Ectodermal cell (in vitro differentiated cells): ENCODE data around the gene CD1B.
"Not testable (repeated sequence)": the region's sequence is repeated elsewhere in the genome, so short reads cannot be mapped to it uniquely, and the experiment has no call there.

Source experiments
- H3K27ac ChIP-seq: 2 replicates; pipeline ENCODE4 v1.7.0; 2013; ENCODE audit warnings: mild to moderate bottlenecking, low read depth, low read length; ENCODE audit not compliant: insufficient read depth, poor library complexity, severe bottlenecking
- H3K27me3 ChIP-seq: 2 replicates; pipeline ENCODE4 v1.7.0; 2013; ENCODE audit warnings: mild to moderate bottlenecking, low read length; ENCODE audit not compliant: insufficient read depth, control insufficient read depth, poor library complexity, severe bottlenecking
- H3K36me3 ChIP-seq: one replicate; pipeline ENCODE4 v1.7.0; 2013; ENCODE audit warnings: low read length; ENCODE audit not compliant: control insufficient read depth, insufficient read depth
- H3K4me1 ChIP-seq: one replicate; pipeline ENCODE4 v1.7.0; 2013; ENCODE audit warnings: low read length; ENCODE audit not compliant: control insufficient read depth, insufficient read depth
- H3K4me3 ChIP-seq: 2 replicates; pipeline ENCODE4 v1.7.0; 2013; ENCODE audit warnings: low read depth, low read length, control low read depth; ENCODE audit not compliant: insufficient read depth
- H3K9me3 ChIP-seq: 2 replicates; pipeline ENCODE4 v1.7.0; 2013; ENCODE audit warnings: mild to moderate bottlenecking, low read length, moderate library complexity; ENCODE audit not compliant: control insufficient read depth
- WGBS, 2 experiments: methylation state at CpG; one replicate each; pipeline ENCODE4 v1.1.7; 2013; ENCODE audit warnings: missing lambda C conversion rate in 2 of 2; 5-methylcytosine and 5-hydroxymethylcytosine counted together

The CD1B gene

DNA sequence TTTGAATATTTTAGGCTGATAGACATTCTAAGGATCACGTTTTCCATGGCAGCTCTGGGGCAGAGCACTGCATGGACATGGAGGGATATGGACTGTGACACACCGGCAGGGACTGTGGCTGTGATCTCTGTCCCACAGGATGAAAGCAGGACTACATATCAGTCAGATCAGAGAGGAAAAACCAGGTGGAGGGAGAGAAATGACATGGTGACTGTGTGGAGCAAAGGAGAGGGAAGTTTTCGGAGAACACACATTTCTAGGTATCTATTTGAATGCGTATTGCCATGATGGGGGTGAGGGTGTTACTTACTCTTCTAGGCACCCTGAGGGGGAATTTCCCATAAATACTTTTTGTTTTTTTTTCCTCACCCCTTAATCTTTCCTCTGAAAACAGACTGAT, 44.8 kb downstream of the CD1B start:
- Histone ChIP-seq H3K4me3 (no peak overlapping the region), H3K36me3 (no peaks in the 10 kb centered on the region), H3K27ac (no peak overlapping the region), H3K4me1 (no peaks in the 10 kb centered on the region), H3K27me3 (no peaks in the 10 kb centered on the region), H3K9me3 (no peaks in the 10 kb centered on the region)
- WGBS, 2 experiments = 87 to 92% methylated on average over 3 to 4 of the region's 4 CpGs

- Histone ChIP-seq H3K27me3 (no peaks in the 10 kb centered on the region), H3K36me3 (no peaks in the 10 kb centered on the region), H3K4me3 (no peak overlapping the region), H3K9me3 (no peaks in the 10 kb centered on the region), H3K27ac (no peak overlapping the region), H3K4me1 (no peaks in the 10 kb centered on the region)
- WGBS, 2 experiments = 87 to 88% methylated on average over 7 of the region's 7 CpGs
Observed at GRCh38 chr1:158285756-158286241, 45.5 kb downstream of the CD1B start.

DNA sequence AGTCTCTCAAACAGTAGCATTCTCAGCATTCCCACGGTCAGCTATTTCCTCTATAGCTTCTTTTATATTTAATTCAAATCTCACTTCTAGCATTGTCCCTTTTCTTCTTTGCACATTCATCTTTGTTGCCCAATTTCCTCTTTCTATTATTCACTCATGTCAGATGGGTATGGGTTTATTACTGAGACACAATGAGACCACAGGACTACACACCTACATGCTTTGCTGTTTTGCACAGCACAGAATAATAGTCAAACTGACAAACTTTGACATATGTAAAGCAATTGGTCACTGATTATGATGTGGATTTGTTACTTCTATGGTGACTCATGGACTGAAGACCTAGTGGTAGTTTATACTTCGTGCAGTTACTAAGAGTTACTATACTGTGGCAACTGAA, 47.4 kb downstream of the CD1B start:
- Histone ChIP-seq H3K27ac (no peak overlapping the region), H3K36me3 (no peaks in the 10 kb centered on the region), H3K9me3 (no peaks in the 10 kb centered on the region), H3K4me3 (no peak overlapping the region), H3K4me1 (no peaks in the 10 kb centered on the region), H3K27me3 (no peaks in the 10 kb centered on the region)
- WGBS, 2 experiments = 70 to 76% methylated on average over 2 of the region's 2 CpGs

DNA sequence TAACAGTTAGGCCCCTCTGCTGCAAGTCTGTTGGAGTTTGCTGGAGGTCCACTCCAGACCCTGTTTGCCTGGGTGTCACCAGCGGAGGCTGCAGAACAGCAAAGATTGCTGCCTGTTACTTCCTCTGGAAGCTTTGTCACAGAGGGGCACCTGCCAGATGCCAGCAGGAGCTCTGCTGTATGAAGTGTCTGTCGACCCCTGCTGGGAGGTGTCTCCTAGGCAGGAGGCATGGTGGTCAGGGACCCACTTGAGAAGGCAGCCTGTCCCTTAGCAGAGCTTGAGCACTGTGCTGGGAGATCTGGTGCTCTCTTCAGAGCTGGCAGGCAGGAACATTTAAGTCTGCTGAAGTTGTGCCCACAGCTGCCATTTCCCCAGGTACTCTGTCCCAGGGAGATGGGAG, 48.9 kb downstream of the CD1B start:
- H3K27me3 ChIP-seq, H3K36me3 ChIP-seq, H3K27ac ChIP-seq, H3K4me3 ChIP-seq, H3K4me1 ChIP-seq, H3K9me3 ChIP-seq: not testable (repeated sequence)
- 79 to 88% methylated on average over 2 of the region's 2 CpGs for WGBS, 2 experiments
